ENCODE measurements around the gene FOXN3.

The FOXN3 gene

GRCh38 chr14:89382901-89383845, 33.9 kb downstream of the FOXN3 start:
- DNase-seq = no peak

- DNase-seq = no peak
Measured at GRCh38 chr14:89382487-89382886, 34.5 kb downstream of the FOXN3 start.

GRCh38 chr14:89379891-89380820, 36.9 kb downstream of the FOXN3 start:
- no peak for DNase-seq

- no peak for DNase-seq
Measured at GRCh38 chr14:89379006-89379405, 38.0 kb downstream of the FOXN3 start.

GRCh38 chr14:89378119-89378518, 38.9 kb downstream of the FOXN3 start:
- DNase-seq = peak; percentile 56

- DNase-seq = no peak
Measured at GRCh38 chr14:89377544-89377943, 39.5 kb downstream of the FOXN3 start.

GRCh38 chr14:89374908-89375307, 42.1 kb downstream of the FOXN3 start:
- no peak for DNase-seq

GRCh38 chr14:89373185-89373584, 43.8 kb downstream of the FOXN3 start:
- DNase-seq = no peak

- DNase-seq = no peak
Measured at GRCh38 chr14:89372512-89372883, 44.5 kb downstream of the FOXN3 start.

GRCh38 chr14:89371585-89372511, 45.2 kb downstream of the FOXN3 start:
- peak; percentile 51 for DNase-seq

GRCh38 chr14:89370781-89371180, 46.3 kb downstream of the FOXN3 start:
- DNase-seq = no peak

- DNase-seq = no peak
Measured at GRCh38 chr14:89370381-89370780, 46.7 kb downstream of the FOXN3 start.

GRCh38 chr14:89369656-89370055, 47.4 kb downstream of the FOXN3 start:
- no peak for DNase-seq

- no peak for DNase-seq
Measured at GRCh38 chr14:89368490-89369477, 48.2 kb downstream of the FOXN3 start.

GRCh38 chr14:89367779-89368120, 49.3 kb downstream of the FOXN3 start:
- no peak for DNase-seq

GRCh38 chr14:89366864-89367778, 49.9 kb downstream of the FOXN3 start:
- DNase-seq = no peak

GRCh38 chr14:89365061-89365801, 51.8 kb downstream of the FOXN3 start:
- no peak for DNase-seq

GRCh38 chr14:89364316-89364715, 52.7 kb downstream of the FOXN3 start:
- DNase-seq = no peak

GRCh38 chr14:89360277-89360676, 56.8 kb downstream of the FOXN3 start:
- DNase-seq = no peak
